CD4-positive, alpha-beta T cell (primary cell): ENCODE results near the gene CCR9. TPM values are rescaled to one million over a fixed set of nuclear protein-coding genes. Genes with fewer than 3 reads are reported as not detected.
A peak's percentile ranks its signal among the peaks of the same experiment; 100 is the strongest.

ENCODE experiments used
- ATAC-seq: fragments of 200-7000 bp; cut with Tn5 transposase; one replicate; pipeline ENCODE4 v1.10.0; 2022; ENCODE audit warnings: mild to moderate bottlenecking; ENCODE audit not compliant: poor library complexity
- CTCF ChIA-PET: fragments of 350-600 bp; sonication (Branson Sonifier 250); formaldehyde crosslinking; loops from one replicate; lab custom pipeline; 2021; ENCODE audit warnings: antibody characterized with exemption, inconsistent platforms; lab: Charles Lee
- POLR2A ChIA-PET: fragments of 350-600 bp; sonication (Branson Sonifier 250); formaldehyde crosslinking; loops from one replicate; lab custom pipeline; 2021; ENCODE audit warnings: antibody characterized with exemption, inconsistent platforms; lab: Charles Lee
- DNase-seq, 14 experiments: peaks; one replicate each; pipeline ENCODE4 v3.0.0-alpha.2; 2013 to 2020; ENCODE audit warnings: mixed read lengths in 2 of 14
- H3K27ac ChIP-seq, 2 donors: one replicate each; pipeline versions ENCODE4 v1.5.1 to v1.7.0; 2013; ENCODE audit warnings: low read length in 2 of 2, low read depth in 1 of 2, mild to moderate bottlenecking in 1 of 2
- H3K27me3 ChIP-seq, 2 experiments: 1 replicate in 1 of 2; 2 replicates in 1 of 2; pipeline versions ENCODE4 v1.6.1 to v1.7.0; 2013; ENCODE audit warnings: low read length in 2 of 2, control low read depth in 1 of 2, mild to moderate bottlenecking in 1 of 2, moderate library complexity in 1 of 2; ENCODE audit not compliant: insufficient read depth in 2 of 2, control insufficient read depth in 1 of 2
- H3K36me3 ChIP-seq: one replicate; pipeline ENCODE4 v1.6.1; 2013; ENCODE audit warnings: low read length, control low read depth; ENCODE audit not compliant: insufficient read depth
- H3K4me1 ChIP-seq: one replicate; pipeline ENCODE4 v1.6.1; 2013; ENCODE audit warnings: low read length, control low read depth; ENCODE audit not compliant: insufficient read depth
- H3K4me3 ChIP-seq: one replicate; pipeline ENCODE4 v1.5.1; 2013; ENCODE audit warnings: mild to moderate bottlenecking, low read length, moderate library complexity
- H3K9me3 ChIP-seq, 2 experiments: 1 replicate in 1 of 2; 2 replicates in 1 of 2; pipeline versions ENCODE4 v1.6.1 to v1.7.0; 2013; ENCODE audit warnings: low read length in 2 of 2, mild to moderate bottlenecking in 2 of 2, control low read depth in 1 of 2, moderate library complexity in 1 of 2; ENCODE audit not compliant: control insufficient read depth in 1 of 2, insufficient read depth in 1 of 2
- H3K27ac Mint-ChIP-seq: one replicate; pipeline ENCODE4 v1.8.0; 2020; ENCODE audit warnings: mixed read lengths
- H3K27me3 Mint-ChIP-seq: one replicate; pipeline ENCODE4 v1.8.0; 2021; ENCODE audit warnings: mixed read lengths
- H3K36me3 Mint-ChIP-seq: one replicate; pipeline ENCODE4 v1.8.0; 2021; ENCODE audit warnings: low read depth, mixed read lengths
- H3K4me1 Mint-ChIP-seq: one replicate; pipeline ENCODE4 v1.8.0; 2021; ENCODE audit warnings: low read depth, mixed read lengths
- H3K4me3 Mint-ChIP-seq: one replicate; pipeline ENCODE4 v1.8.0; 2020; ENCODE audit warnings: mild to moderate bottlenecking, mixed read lengths
- H3K9me3 Mint-ChIP-seq: one replicate; pipeline ENCODE4 v1.8.0; 2020; ENCODE audit warnings: mixed read lengths
- intact Hi-C, 2 experiments: fragments of 100-400 bp; cut with DNase I in 1 of 2; cut with micrococcal nuclease in 1 of 2; formaldehyde crosslinking; loops; one replicate each; pipeline versions ENCODE4 v1.15.1 to v1.9.0; 2023 to 2025; cut with DNase I, micrococcal nuclease
- polyA plus RNA-seq, 2 donors: library from polyadenylated mRNA; unstranded; fragments of 120-200 nt; gene quantifications; one replicate each; pipeline ENCODE4 v1.2.1, GENCODE V29; 2013
- total RNA-seq, 174 experiments: library from RNA in 2 of 174; stranded (reverse) in 2 of 174; gene quantifications; one replicate each; pipeline ENCODE4 v1.2.3 and lab custom pipeline; 2021 to 2026
- TF ChIP-seq, protein P1 (sequence below): fragments of 200-600 bp; IDR thresholded peaks from one replicate; pipeline ENCODE4 v1.8.0; 2022; ENCODE audit warnings: antibody characterized with exemption, mild to moderate bottlenecking

CCR9 gene, protein sequence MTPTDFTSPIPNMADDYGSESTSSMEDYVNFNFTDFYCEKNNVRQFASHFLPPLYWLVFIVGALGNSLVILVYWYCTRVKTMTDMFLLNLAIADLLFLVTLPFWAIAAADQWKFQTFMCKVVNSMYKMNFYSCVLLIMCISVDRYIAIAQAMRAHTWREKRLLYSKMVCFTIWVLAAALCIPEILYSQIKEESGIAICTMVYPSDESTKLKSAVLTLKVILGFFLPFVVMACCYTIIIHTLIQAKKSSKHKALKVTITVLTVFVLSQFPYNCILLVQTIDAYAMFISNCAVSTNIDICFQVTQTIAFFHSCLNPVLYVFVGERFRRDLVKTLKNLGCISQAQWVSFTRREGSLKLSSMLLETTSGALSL
- total RNA-seq = 1 to 10 TPM; 6.5 to 7.4 TPM
- 1.6 TPM for polyA plus RNA-seq (2013, experiment 1 of 2)
- polyA plus RNA-seq (2013, experiment 2 of 2) = 4.7 TPM
- total RNA-seq (lab: John Stamatoyannopoulos, UW) = 0 to 17.3 (median 3.7) reads per million in 172 experiments

DNA sequence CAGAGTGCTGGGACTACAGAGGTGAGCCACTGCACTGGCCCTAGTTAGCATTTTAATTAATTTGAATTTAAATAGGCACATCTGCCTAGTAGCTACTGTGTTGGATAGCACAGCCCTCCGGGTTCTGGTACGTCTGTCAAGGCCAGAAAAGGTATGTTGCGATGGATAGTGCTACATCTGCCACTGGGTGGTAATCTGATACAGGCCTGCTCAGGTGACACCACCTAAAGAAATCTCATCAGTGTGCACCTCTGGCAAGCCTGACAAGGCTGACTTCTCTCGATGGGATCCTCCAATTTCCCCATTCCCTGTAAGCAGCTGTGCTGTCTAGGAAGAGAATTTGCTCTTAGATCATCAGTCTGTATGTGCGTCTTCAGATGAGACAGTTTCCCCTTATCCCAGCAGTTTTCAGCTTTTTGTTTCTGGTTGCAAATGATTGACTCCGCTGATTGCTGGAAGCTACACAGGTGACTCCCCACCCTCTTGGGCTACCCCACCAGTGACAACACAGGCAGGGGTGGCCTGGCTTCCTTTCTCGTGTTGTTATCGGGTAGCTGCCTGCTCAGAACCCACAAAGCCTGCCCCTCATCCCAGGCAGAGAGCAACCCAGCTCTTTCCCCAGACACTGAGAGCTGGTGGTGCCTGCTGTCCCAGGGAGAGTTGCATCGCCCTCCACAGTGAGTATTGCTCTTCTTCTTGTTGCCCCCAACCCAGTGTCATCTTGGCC, at the start of gene CCR9:
CCR9 (plus strand) TSS at position 565 of the 727 bp plus-strand sequence. CDS start 8,391 bp downstream, outside the sequence.
- H3K9me3 ChIP-seq = no peaks in the 10 kb centered on the region
- H3K4me3 ChIP-seq = no peak within 1 kb of the TSS
- TF ChIP-seq, protein P1, sequence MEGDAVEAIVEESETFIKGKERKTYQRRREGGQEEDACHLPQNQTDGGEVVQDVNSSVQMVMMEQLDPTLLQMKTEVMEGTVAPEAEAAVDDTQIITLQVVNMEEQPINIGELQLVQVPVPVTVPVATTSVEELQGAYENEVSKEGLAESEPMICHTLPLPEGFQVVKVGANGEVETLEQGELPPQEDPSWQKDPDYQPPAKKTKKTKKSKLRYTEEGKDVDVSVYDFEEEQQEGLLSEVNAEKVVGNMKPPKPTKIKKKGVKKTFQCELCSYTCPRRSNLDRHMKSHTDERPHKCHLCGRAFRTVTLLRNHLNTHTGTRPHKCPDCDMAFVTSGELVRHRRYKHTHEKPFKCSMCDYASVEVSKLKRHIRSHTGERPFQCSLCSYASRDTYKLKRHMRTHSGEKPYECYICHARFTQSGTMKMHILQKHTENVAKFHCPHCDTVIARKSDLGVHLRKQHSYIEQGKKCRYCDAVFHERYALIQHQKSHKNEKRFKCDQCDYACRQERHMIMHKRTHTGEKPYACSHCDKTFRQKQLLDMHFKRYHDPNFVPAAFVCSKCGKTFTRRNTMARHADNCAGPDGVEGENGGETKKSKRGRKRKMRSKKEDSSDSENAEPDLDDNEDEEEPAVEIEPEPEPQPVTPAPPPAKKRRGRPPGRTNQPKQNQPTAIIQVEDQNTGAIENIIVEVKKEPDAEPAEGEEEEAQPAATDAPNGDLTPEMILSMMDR = no peak
- Mint-ChIP-seq H3K9me3 (no peaks in the 10 kb centered on the region), H3K27ac (peak within 1 kb of the TSS; percentile 52), H3K4me3 (peak within 1 kb of the TSS; percentile 36), H3K36me3 (no peaks in the 10 kb centered on the region), H3K27me3 (no peaks in the 10 kb centered on the region), H3K4me1 (peaks cover 41% of the 10 kb centered on the region)
- CTCF ChIA-PET = interaction anchor here (1.4 kb wide), 1 partner anchor 125 kb away, joined by 3 read pairs; no protein-coding TSS in a partner anchor
- no peaks in the 10 kb centered on the region for H3K36me3 ChIP-seq
- intact Hi-C loops = loop anchor here in 1 of 2 experiments (5.0 kb wide), 1 partner anchor 44 kb away; the partner anchor contains the start of gene LZTFL1
- POLR2A ChIA-PET = interaction anchor here (1.0 kb wide), 1 partner anchor 29 kb away, joined by 3 read pairs; no protein-coding TSS in a partner anchor
- DNase-seq (peak in 3 of 14 experiments; percentile 12 to 51 (median 46)), ATAC-seq (peak; percentile 72)
- H3K27ac ChIP-seq = no peak within 1 kb of the TSS
- H3K27me3 ChIP-seq = no peaks in the 10 kb centered on the region
- H3K4me1 ChIP-seq = peaks cover 17% of the 10 kb centered on the region

DNA sequence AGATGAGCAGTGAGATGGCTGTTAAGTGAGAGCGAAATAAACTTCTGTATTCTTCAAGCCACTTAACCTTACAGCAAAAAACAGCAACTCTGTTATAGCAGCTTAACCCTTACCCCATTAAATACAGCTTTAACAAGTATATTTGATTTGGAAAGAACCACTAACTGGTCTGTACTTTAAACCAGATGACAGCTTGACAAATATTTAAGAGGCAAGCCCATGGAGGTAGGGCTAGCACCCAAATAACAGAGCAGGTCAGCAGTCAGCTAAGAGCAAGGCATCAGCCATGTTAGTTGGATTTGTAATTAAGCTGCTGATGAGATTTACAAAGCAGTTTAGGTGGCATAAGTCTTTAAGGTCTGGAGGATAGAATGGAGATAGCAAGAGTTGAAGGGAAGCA, 47.9 kb upstream of the CCR9 start:
- no peak for DNase-seq
- intact Hi-C loops = no loop called here
- ChIA-PET CTCF (no interaction called here), POLR2A (interaction anchor here (0.7 kb wide), 1 partner anchor 82 kb away, joined by 3 read pairs; no protein-coding TSS in a partner anchor)
- Mint-ChIP-seq H3K27ac (no peak overlapping the region), H3K4me3 (no peak overlapping the region), H3K27me3 (no peaks in the 10 kb centered on the region), H3K4me1 (peaks cover 35% of the 10 kb centered on the region), H3K36me3 (peaks cover 43% of the 10 kb centered on the region), H3K9me3 (no peaks in the 10 kb centered on the region)
- no peak overlapping the region for H3K4me3 ChIP-seq
- TF ChIP-seq, protein P1 = no peak
- no peak overlapping the region for H3K27ac ChIP-seq
- H3K4me1 ChIP-seq = peaks cover 17% of the 10 kb centered on the region
- no peaks in the 10 kb centered on the region for H3K9me3 ChIP-seq
- no peak for ATAC-seq
- no peaks in the 10 kb centered on the region for H3K27me3 ChIP-seq
- H3K36me3 ChIP-seq = peaks cover 19% of the 10 kb centered on the region

DNA sequence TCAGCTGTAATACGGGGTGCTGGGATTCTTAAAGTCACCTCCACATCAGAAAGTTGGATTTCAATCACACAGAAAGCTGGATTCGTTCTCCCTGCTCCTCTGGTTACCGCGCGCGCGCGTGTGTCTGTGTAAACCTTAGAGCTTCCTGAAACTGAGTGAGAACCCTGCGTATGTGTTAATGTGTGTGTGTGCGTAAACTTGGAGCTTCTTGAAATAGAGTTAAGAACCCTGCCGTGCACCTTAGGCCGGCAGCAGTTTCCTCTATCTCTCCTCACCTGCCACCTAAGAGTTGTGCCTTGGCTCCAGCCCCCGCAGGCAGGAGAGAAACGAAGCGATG, 45.0 kb upstream of the CCR9 start:
- Mint-ChIP-seq H3K36me3 (peaks cover 26% of the 10 kb centered on the region), H3K4me1 (peaks cover 35% of the 10 kb centered on the region), H3K27me3 (no peaks in the 10 kb centered on the region), H3K4me3 (peak overlapping the region; percentile 96), H3K27ac (peak overlapping the region; percentile 94), H3K9me3 (no peaks in the 10 kb centered on the region)
- DNase-seq = peak in 4 of 14 experiments; percentile 3 to 26 (median 6)
- peaks cover 17% of the 10 kb centered on the region for H3K4me1 ChIP-seq
- ATAC-seq = peak; percentile 52
- peaks cover 4% of the 10 kb centered on the region for H3K36me3 ChIP-seq
- CTCF ChIA-PET = interaction anchor here (1.3 to 1.4 kb wide), 3 partner anchors 51 to 647 kb away, joined by 3 to 4 read pairs (median 4); no protein-coding TSS in a partner anchor
- H3K9me3 ChIP-seq = no peaks in the 10 kb centered on the region
- TF ChIP-seq, protein P1 = no peak
- H3K27ac ChIP-seq = peak overlapping the region; percentile 69 to 83
- POLR2A ChIA-PET = interaction anchor here (0.7 to 3.3 kb wide), 9 partner anchors 23 to 228 kb away, joined by 3 to 24 read pairs (median 4); partner anchors contain the start of gene SACM1L
- no peaks in the 10 kb centered on the region for H3K27me3 ChIP-seq
- H3K4me3 ChIP-seq = peak overlapping the region; percentile 79
- intact Hi-C loops = loop anchor here (1.0 to 5.0 kb wide), 5 partner anchors 29 to 156 kb away; partner anchors contain the start of genes CCR9 (in 1 of the 2) and FYCO1 (in 1 of the 2)
